Measurements from ENCODE around the gene RNGTT.

GRCh38 chr6:88992741-88993552, 29.5 kb upstream of the RNGTT start:
- no peak for TF ChIP-seq CTCF (IDR thresholded peaks at IDR 0.05)
- TF ChIP-seq EP300 (IDR thresholded peaks at IDR 0.05): no peak

All from upper lobe of left lung (tissue), 4 donors.